ENCODE results near the gene AMPH. TPM values are rescaled to one million over a fixed set of nuclear protein-coding genes. Genes with fewer than 3 reads are reported as not detected.

The AMPH gene
- polyA plus RNA-seq, 1 experiment: 1.5 TPM

- Histone ChIP-seq H3K4me3 (ENCODE audit: low read depth, low read length) (no peak overlapping the region), H3K36me3 (ENCODE audit: control insufficient read depth, insufficient read depth, low read length) (no peaks in the 10 kb centered on the region), H3K27me3 (ENCODE audit: control insufficient read depth, insufficient read depth, low read length) (no peaks in the 10 kb centered on the region)
- ChIA-PET CTCF (interaction anchor here (1.2 kb wide), 1 partner anchor 266 kb away, joined by 3 read pairs; no protein-coding TSS in a partner anchor), POLR2A (no interaction called here)
- no peak for DNase-seq (ENCODE audit: low read depth)
- TF ChIP-seq CTCF (IDR thresholded peaks at IDR 0.05; ENCODE audit: insufficient read depth, low read depth, low read length): no peak
These were observed 33.8 kb upstream of the AMPH start for GRCh38 chr7:38664972-38665371.

GRCh38 chr7:38660427-38661099, 29.4 kb upstream of the AMPH start:
- no peak for DNase-seq (ENCODE audit: low read depth)
- TF ChIP-seq CTCF (IDR thresholded peaks at IDR 0.05; ENCODE audit: insufficient read depth, low read depth, low read length): peak; percentile 85
- POLR2A ChIA-PET: interaction anchor here (1.0 kb wide), 1 partner anchor 262 kb away, joined by 5 read pairs; no protein-coding TSS in a partner anchor
- CTCF ChIA-PET: interaction anchor here (0.7 to 5.5 kb wide), 21 partner anchors 9 to 291 kb away, joined by 3 to 37 read pairs (median 4); no protein-coding TSS in a partner anchor
- no peak overlapping the region for H3K4me3 ChIP-seq (ENCODE audit: low read depth, low read length)
- H3K36me3 ChIP-seq (ENCODE audit: control insufficient read depth, insufficient read depth, low read length): no peaks in the 10 kb centered on the region
- no peaks in the 10 kb centered on the region for H3K27me3 ChIP-seq (ENCODE audit: control insufficient read depth, insufficient read depth, low read length)

- TF ChIP-seq CTCF (IDR thresholded peaks at IDR 0.05; ENCODE audit: insufficient read depth, low read depth, low read length): no peak
- CTCF ChIA-PET: interaction anchor here (0.7 to 5.5 kb wide), 22 partner anchors 10 to 276 kb away, joined by 3 to 37 read pairs (median 4); no protein-coding TSS in a partner anchor
- no peak for DNase-seq (ENCODE audit: low read depth)
- Histone ChIP-seq H3K4me3 (ENCODE audit: low read depth, low read length) (no peak overlapping the region), H3K27me3 (ENCODE audit: control insufficient read depth, insufficient read depth, low read length) (no peaks in the 10 kb centered on the region), H3K36me3 (ENCODE audit: control insufficient read depth, insufficient read depth, low read length) (no peaks in the 10 kb centered on the region)
- POLR2A ChIA-PET: interaction anchor here (1.0 kb wide), 1 partner anchor 261 kb away, joined by 5 read pairs; no protein-coding TSS in a partner anchor
These were observed 28.8 kb upstream of the AMPH start for GRCh38 chr7:38659931-38660330.

- ChIA-PET POLR2A (no interaction called here), CTCF (interaction anchor here (1.0 to 5.5 kb wide), 8 partner anchors 13 to 275 kb away, joined by 3 to 37 read pairs (median 6); no protein-coding TSS in a partner anchor)
- no peak for TF ChIP-seq CTCF (IDR thresholded peaks at IDR 0.05; ENCODE audit: insufficient read depth, low read depth, low read length)
- Histone ChIP-seq H3K27me3 (ENCODE audit: control insufficient read depth, insufficient read depth, low read length) (peaks cover 2% of the 10 kb centered on the region), H3K4me3 (ENCODE audit: low read depth, low read length) (no peak overlapping the region), H3K36me3 (ENCODE audit: control insufficient read depth, insufficient read depth, low read length) (no peaks in the 10 kb centered on the region)
- no peak for DNase-seq (ENCODE audit: low read depth)
These were observed 27.7 kb upstream of the AMPH start for GRCh38 chr7:38658921-38659320.

GRCh38 chr7:38656968-38657367, 25.8 kb upstream of the AMPH start:
- H3K36me3 ChIP-seq (ENCODE audit: control insufficient read depth, insufficient read depth, low read length): no peaks in the 10 kb centered on the region
- H3K4me3 ChIP-seq (ENCODE audit: low read depth, low read length): no peak overlapping the region
- ChIA-PET CTCF (interaction anchor here (5.5 kb wide), 1 partner anchor 258 kb away, joined by 37 read pairs; no protein-coding TSS in a partner anchor), POLR2A (no interaction called here)
- peaks cover 2% of the 10 kb centered on the region for H3K27me3 ChIP-seq (ENCODE audit: control insufficient read depth, insufficient read depth, low read length)
- DNase-seq (ENCODE audit: low read depth): no peak
- TF ChIP-seq CTCF (IDR thresholded peaks at IDR 0.05; ENCODE audit: insufficient read depth, low read depth, low read length): no peak

Data from BJ (cell line).